HepG2 (cell line): ENCODE results near the gene KHK. TPM values are rescaled to one million over a fixed set of nuclear protein-coding genes. Genes with fewer than 3 reads are reported as not detected.

Source experiments
- AFF4 ChIP-seq: sonication (generic); formaldehyde crosslinking; IDR thresholded peaks from 2 replicates; pipeline ENCODE4 v1.4.0; 2020; ENCODE audit warnings: missing genetic modification reagents
- FOXA3 ChIP-seq: IDR thresholded peaks from 2 replicates; pipeline ENCODE4 v1.6.1; 2016; ENCODE audit warnings: missing genetic modification reagents, missing compliant biosample characterization
- FOXC1 ChIP-seq: sonication (generic); formaldehyde crosslinking; IDR thresholded peaks from 2 replicates; pipeline ENCODE4 v1.8.0; 2022; ENCODE audit warnings: mild to moderate bottlenecking, missing genetic modification reagents, borderline replicate concordance
- HDAC1 ChIP-seq: sonication (generic); formaldehyde crosslinking; IDR thresholded peaks from 2 replicates; pipeline ENCODE4 v1.5.1; 2020; ENCODE audit warnings: mild to moderate bottlenecking, missing genetic modification reagents
- MLX ChIP-seq: IDR thresholded peaks from 2 replicates; pipeline ENCODE4 v1.6.1; 2016
- NCOA2 ChIP-seq: sonication (generic); formaldehyde crosslinking; IDR thresholded peaks from 2 replicates; pipeline ENCODE4 v1.8.0; 2022; ENCODE audit warnings: inconsistent platforms
- RBM39 ChIP-seq: fragments of 200-400 bp; formaldehyde crosslinking; IDR thresholded peaks from one replicate; pipeline ENCODE4 v1.6.1; 2018; ENCODE audit warnings: antibody characterized with exemption, mild to moderate bottlenecking, low read depth, low read length; ENCODE audit not compliant: poor library complexity, severe bottlenecking
- REPIN1 ChIP-seq: sonication (generic); formaldehyde crosslinking; IDR thresholded peaks from 2 replicates; pipeline ENCODE4 v1.8.0; 2022; ENCODE audit warnings: missing genetic modification reagents, low read depth, mild to moderate bottlenecking, borderline replicate concordance
- ZNF264 ChIP-seq: sonication (generic); formaldehyde crosslinking; IDR thresholded peaks from 2 replicates; pipeline ENCODE4 v1.4.0; 2020; ENCODE audit warnings: missing genetic modification reagents
- ZNF430 ChIP-seq: sonication (generic); formaldehyde crosslinking; IDR thresholded peaks from 2 replicates; pipeline ENCODE4 v1.9.0; 2021; ENCODE audit warnings: mild to moderate bottlenecking, missing genetic modification reagents
- ZNF510 ChIP-seq: sonication (generic); formaldehyde crosslinking; IDR thresholded peaks from 2 replicates; pipeline ENCODE4 v1.4.0; 2020; ENCODE audit warnings: low read depth, mild to moderate bottlenecking, missing genetic modification reagents
- polyA plus RNA-seq, 8 experiments: library from polyadenylated mRNA; depleted of rRNA in 3 of 8; stranded (reverse) in 7 of 8; unstranded in 1 of 8; fragments of >200 nt; fragmentation: Illumina TruSeq in 4 of 8; extraction: Trizol in 4 of 8; gene quantifications; 2 replicates each; pipeline versions ENCODE4 v1.2.1 to v1.2.3, GENCODE V29; 2011 to 2016; ENCODE audit warnings: low read depth in 4 of 8, missing spikeins in 1 of 8, mixed read lengths in 1 of 8; ENCODE audit not compliant: insufficient read depth in 1 of 8
- total RNA-seq, 5 experiments: library from RNA; depleted of rRNA; stranded (reverse); fragments of >200 nt; fragmentation: Illumina TruSeq; extraction: Trizol; gene quantifications; 2 replicates each; pipeline ENCODE4 v1.2.3, GENCODE V29; 2016; ENCODE audit warnings: low read depth in 1 of 5

The KHK gene
- total and polyA plus RNA-seq, 2 of the 13 experiments (the other 11 are each of a cell fraction or from before 2014, with no cell fraction given), result 40.9 to 99.2 TPM

GRCh38 chr2:27080603-27080936 is 6.0 kb upstream of the KHK start (continued):
- TF ChIP-seq AFF4 (CRISPR knock-in tag) (no peak), RBM39 (peak; percentile 27), ZNF510 (no peak), ZNF430 (CRISPR knock-in tag) (no peak), HDAC1 (CRISPR knock-in tag) (no peak), FOXC1 (CRISPR knock-in tag) (peak; percentile 5; the same call in 1 of the 2 replicates), NCOA2 (no peak), MLX (CRISPR knock-in tag) (no peak), REPIN1 (CRISPR knock-in tag) (no peak), FOXA3 (CRISPR knock-in tag) (no peak), ZNF264 (CRISPR knock-in tag) (no peak)
- TF ChIP-seq, all 625 proteins: peak for 11
